Hepatocyte (in vitro differentiated cells): ENCODE measurements around the gene CWC25. TPM values are rescaled to one million over a fixed set of nuclear protein-coding genes. Genes with fewer than 3 reads are reported as not detected.
A peak's percentile ranks its signal among the peaks of the same experiment; 100 is the strongest.

Experiments used
- DNase-seq: peaks from one replicate; pipeline ENCODE4 v3.0.0-alpha.2; 2016; ENCODE audit warnings: low spot score
- H2AFZ ChIP-seq: fragments of 200-600 bp; sonication (generic); 2 replicates; pipeline ENCODE4 v1.6.0; 2016; ENCODE audit warnings: antibody characterized with exemption, mild to moderate bottlenecking
- H3K27ac ChIP-seq: fragments of 200-600 bp; sonication (generic); 2 replicates; pipeline ENCODE4 v1.5.1; 2016; ENCODE audit warnings: mild to moderate bottlenecking
- H3K27me3 ChIP-seq: fragments of 200-600 bp; sonication (generic); 2 replicates; pipeline ENCODE4 v1.6.1; 2016
- H3K36me3 ChIP-seq: fragments of 200-600 bp; sonication (generic); replicated peaks from 2 replicates; pipeline ENCODE4 v1.5.1; 2016; ENCODE audit warnings: low read depth; ENCODE audit not compliant: insufficient read depth
- H3K4me1 ChIP-seq: fragments of 200-600 bp; sonication (generic); 2 replicates; pipeline ENCODE4 v1.5.1; 2016; ENCODE audit warnings: mild to moderate bottlenecking, moderate library complexity; ENCODE audit not compliant: insufficient read depth
- H3K4me2 ChIP-seq: fragments of 200-600 bp; sonication (generic); 2 replicates; pipeline ENCODE4 v1.6.0; 2016
- H3K4me3 ChIP-seq: fragments of 200-600 bp; sonication (generic); 2 replicates; pipeline ENCODE4 v1.5.1; 2016; ENCODE audit warnings: mild to moderate bottlenecking
- H3K79me2 ChIP-seq: fragments of 200-600 bp; sonication (generic); 2 replicates; pipeline ENCODE4 v1.6.0; 2017; ENCODE audit warnings: mild to moderate bottlenecking
- H3K9me2 ChIP-seq: fragments of 200-600 bp; sonication (generic); replicated peaks from 2 replicates; pipeline ENCODE4 v1.6.0; 2017; ENCODE audit warnings: mild to moderate bottlenecking; ENCODE audit not compliant: insufficient read depth
- H3K9me3 ChIP-seq: fragments of 200-600 bp; sonication (generic); 2 replicates; pipeline ENCODE4 v1.5.1; 2016; ENCODE audit warnings: low read depth, mild to moderate bottlenecking
- H4K20me1 ChIP-seq: fragments of 200-600 bp; sonication (generic); 2 replicates; pipeline ENCODE4 v1.6.0; 2016; ENCODE audit warnings: mild to moderate bottlenecking; ENCODE audit not compliant: insufficient read depth, poor library complexity, severe bottlenecking
- CTCF ChIP-seq: fragments of 200-600 bp; sonication (generic); IDR thresholded peaks from 2 replicates; pipeline ENCODE4 v1.5.1; 2016; ENCODE audit warnings: antibody characterized with exemption, mild to moderate bottlenecking; ENCODE audit not compliant: poor library complexity
- EZH2 ChIP-seq: fragments of 200-600 bp; sonication (generic); IDR thresholded peaks from 2 replicates; pipeline ENCODE4 v1.6.1; 2016; ENCODE audit warnings: antibody characterized with exemption, mild to moderate bottlenecking, borderline replicate concordance
- EZH2phosphoT487 ChIP-seq: fragments of 200-600 bp; sonication (generic); IDR thresholded peaks from one replicate; pipeline ENCODE4 v1.6.1; 2018; ENCODE audit warnings: antibody characterized with exemption, mild to moderate bottlenecking, low read depth, moderate library complexity; ENCODE audit not compliant: unreplicated experiment, severe bottlenecking
- WGBS: methylation state at CpG from one replicate; pipeline ENCODE4 v1.1.6; 2016; ENCODE audit warnings: low lambda C conversion rate; ENCODE audit errors: missing lambda C conversion rate; 5-methylcytosine and 5-hydroxymethylcytosine counted together
- polyA plus RNA-seq: library from polyadenylated mRNA; unstranded; fragments of >200 nt; fragmentation: Nextera tagmentation; extraction: Ambion mirVana; gene quantifications from 2 replicates; pipeline ENCODE4 v1.2.1, GENCODE V29; 2016
- total RNA-seq: library from RNA; depleted of rRNA; stranded (reverse); fragments of >200 nt; gene quantifications from 2 replicates; pipeline ENCODE4 v1.2.3, GENCODE V29; 2014

The CWC25 gene
- total and polyA plus RNA-seq, 2 experiments from 2014 or later = 10.0 to 18.5 TPM

GRCh38 chr17:38761612-38762011 is 63.5 kb downstream of the CWC25 start:
- H3K36me3 ChIP-seq = no peaks in the 10 kb centered on the region
- H3K79me2 ChIP-seq = peaks cover 3% of the 10 kb centered on the region
- H3K9me2 ChIP-seq = no peaks in the 10 kb centered on the region
- no peak overlapping the region for H3K4me3 ChIP-seq
- TF ChIP-seq EZH2 (no peak), EZH2phosphoT487 (no peak), CTCF (peak; percentile 30)
- H3K27me3 ChIP-seq = no peaks in the 10 kb centered on the region
- H4K20me1 ChIP-seq = no peaks in the 10 kb centered on the region
- H2AFZ ChIP-seq = no peak overlapping the region
- no peak overlapping the region for H3K27ac ChIP-seq
- H3K9me3 ChIP-seq = no peaks in the 10 kb centered on the region
- H3K4me1 ChIP-seq = no peaks in the 10 kb centered on the region
- H3K4me2 ChIP-seq = no peak overlapping the region
- 77% methylated on average over 4 of the region's 4 CpGs for WGBS
- DNase-seq = peak; percentile 37

- peak overlapping the region; percentile 43 for H3K4me3 ChIP-seq
- H3K36me3 ChIP-seq = no peaks in the 10 kb centered on the region
- peak; percentile 23 for DNase-seq
- H3K4me1 ChIP-seq = peaks cover 26% of the 10 kb centered on the region
- H3K4me2 ChIP-seq = peak overlapping the region; percentile 92
- no peaks in the 10 kb centered on the region for H3K9me3 ChIP-seq
- H4K20me1 ChIP-seq = no peaks in the 10 kb centered on the region
- H3K27ac ChIP-seq = peak overlapping the region; percentile 72
- H3K9me2 ChIP-seq = no peaks in the 10 kb centered on the region
- peak overlapping the region; percentile 30 for H2AFZ ChIP-seq
- WGBS = 18% methylated on average over 22 of the region's 22 CpGs
- TF ChIP-seq EZH2 (no peak), EZH2phosphoT487 (no peak), CTCF (no peak)
- no peaks in the 10 kb centered on the region for H3K27me3 ChIP-seq
- peaks cover 28% of the 10 kb centered on the region for H3K79me2 ChIP-seq
Observed at GRCh38 chr17:38753071-38753506, 72.0 kb downstream of the CWC25 start.

GRCh38 chr17:38752308-38753070 is 72.6 kb downstream of the CWC25 start, which contains the start of gene PSMB3:
Gene PSMB3, plus strand, starts transcription at chr17:38752741. Its CDS starts 86 bp downstream, at chr17:38752827.
- Histone ChIP-seq H3K4me2 (peak within 1 kb of the TSS; percentile 99), H3K9me3 (no peaks in the 10 kb centered on the region), H3K27ac (peak within 1 kb of the TSS; percentile 82), H3K9me2 (no peaks in the 10 kb centered on the region), H3K4me3 (peak within 1 kb of the TSS; percentile 43), H3K4me1 (peaks cover 26% of the 10 kb centered on the region), H2AFZ (peak within 1 kb of the TSS; percentile 76), H3K27me3 (no peaks in the 10 kb centered on the region), H3K79me2 (peaks cover 34% of the 10 kb centered on the region), H4K20me1 (no peaks in the 10 kb centered on the region), H3K36me3 (no peaks in the 10 kb centered on the region)
- TF ChIP-seq EZH2phosphoT487 = no peak
- TF ChIP-seq CTCF = no peak
- TF ChIP-seq EZH2 = no peak
- under 1% methylated on average over 43 of the region's 44 CpGs for WGBS
- DNase-seq = peak; percentile 98
